Measurements from ENCODE around the gene KCNAB2.

Gene KCNAB2

GRCh38 chr1:6110326-6110725, 64.6 kb downstream of the KCNAB2 start:
- TF ChIP-seq Cebpa-rat (IDR thresholded peaks at IDR 0.05), result no peak
- no peaks in the 10 kb centered on the region for H3K27me3 ChIP-seq
- no peaks in the 10 kb centered on the region for H4K20me1 ChIP-seq
- no peak overlapping the region for H3K9ac ChIP-seq
- H3K4me3 ChIP-seq, result no peak overlapping the region
- H3K9me3 ChIP-seq, result peaks cover 4% of the 10 kb centered on the region; the same call in 1 of the 2 replicates
- H3K4me2 ChIP-seq, result no peak overlapping the region
- no peak overlapping the region for H3K27ac ChIP-seq
- H3K36me3 ChIP-seq, result no peaks in the 10 kb centered on the region
- H3K4me1 ChIP-seq, result peaks cover 40% of the 10 kb centered on the region

GRCh38 chr1:6111571-6111970, 65.9 kb downstream of the KCNAB2 start:
- Histone ChIP-seq H3K9ac (no peak overlapping the region), H3K27me3 (no peaks in the 10 kb centered on the region), H3K4me3 (no peak overlapping the region), H3K4me1 (peaks cover 40% of the 10 kb centered on the region), H3K27ac (no peak overlapping the region), H4K20me1 (no peaks in the 10 kb centered on the region), H3K4me2 (no peak overlapping the region), H3K9me3 (peaks cover 9% of the 10 kb centered on the region), H3K36me3 (no peaks in the 10 kb centered on the region)
- no peak for TF ChIP-seq Cebpa-rat (IDR thresholded peaks at IDR 0.05)

GRCh38 chr1:6111991-6112689, 66.5 kb downstream of the KCNAB2 start:
- Histone ChIP-seq H3K4me2 (peak overlapping the region; percentile 61), H3K36me3 (no peaks in the 10 kb centered on the region), H3K27me3 (no peaks in the 10 kb centered on the region), H4K20me1 (no peaks in the 10 kb centered on the region), H3K9me3 (peaks cover 9% of the 10 kb centered on the region), H3K27ac (peak overlapping the region; percentile 35; the same call in 1 of the 2 replicates), H3K9ac (no peak overlapping the region), H3K4me1 (peaks cover 40% of the 10 kb centered on the region), H3K4me3 (no peak overlapping the region)
- no peak for TF ChIP-seq Cebpa-rat (IDR thresholded peaks at IDR 0.05)

- H3K9ac ChIP-seq, result no peak overlapping the region
- H3K4me3 ChIP-seq, result no peak overlapping the region
- H3K4me1 ChIP-seq, result peaks cover 40% of the 10 kb centered on the region
- peak overlapping the region; percentile 35; the same call in 1 of the 2 replicates for H3K27ac ChIP-seq
- no peaks in the 10 kb centered on the region for H4K20me1 ChIP-seq
- H3K4me2 ChIP-seq, result peak overlapping the region; percentile 61
- H3K9me3 ChIP-seq, result peaks cover 14% of the 10 kb centered on the region
- no peaks in the 10 kb centered on the region for H3K27me3 ChIP-seq
- no peaks in the 10 kb centered on the region for H3K36me3 ChIP-seq
- no peak for TF ChIP-seq Cebpa-rat (IDR thresholded peaks at IDR 0.05)
These were observed 67.0 kb downstream of the KCNAB2 start for GRCh38 chr1:6112690-6113005.

- no peaks in the 10 kb centered on the region for H4K20me1 ChIP-seq
- peaks cover 40% of the 10 kb centered on the region for H3K4me1 ChIP-seq
- H3K9me3 ChIP-seq, result peaks cover 19% of the 10 kb centered on the region
- H3K4me3 ChIP-seq, result no peak overlapping the region
- no peak overlapping the region for H3K9ac ChIP-seq
- no peak for TF ChIP-seq Cebpa-rat (IDR thresholded peaks at IDR 0.05)
- no peaks in the 10 kb centered on the region for H3K27me3 ChIP-seq
- peak overlapping the region; percentile 61 for H3K4me2 ChIP-seq
- peak overlapping the region; percentile 35; the same call in 1 of the 2 replicates for H3K27ac ChIP-seq
- H3K36me3 ChIP-seq, result no peaks in the 10 kb centered on the region
These were observed 67.4 kb downstream of the KCNAB2 start for GRCh38 chr1:6113116-6113515.

- no peak for TF ChIP-seq Cebpa-rat (IDR thresholded peaks at IDR 0.05)
- H3K4me3 ChIP-seq, result no peak overlapping the region
- peaks cover 39% of the 10 kb centered on the region for H3K4me1 ChIP-seq
- no peaks in the 10 kb centered on the region for H3K36me3 ChIP-seq
- no peak overlapping the region for H3K9ac ChIP-seq
- H3K27me3 ChIP-seq, result no peaks in the 10 kb centered on the region
- peak overlapping the region; percentile 61; the same call in 1 of the 2 replicates for H3K4me2 ChIP-seq
- no peaks in the 10 kb centered on the region for H4K20me1 ChIP-seq
- H3K9me3 ChIP-seq, result peaks cover 24% of the 10 kb centered on the region
- H3K27ac ChIP-seq, result 0 out of 2 replicates have a peak overlapping the region, but pooled peaks have one; percentile 35
These were observed 68.1 kb downstream of the KCNAB2 start for GRCh38 chr1:6113745-6114144.

GRCh38 chr1:6116137-6116536, 70.4 kb downstream of the KCNAB2 start:
- H3K4me1 ChIP-seq, result peaks cover 30% of the 10 kb centered on the region
- no peak overlapping the region for H3K27ac ChIP-seq
- no peak for TF ChIP-seq Cebpa-rat (IDR thresholded peaks at IDR 0.05)
- no peaks in the 10 kb centered on the region for H3K27me3 ChIP-seq
- H3K9ac ChIP-seq, result no peak overlapping the region
- H3K9me3 ChIP-seq, result peaks cover 24% of the 10 kb centered on the region
- no peak overlapping the region for H3K4me3 ChIP-seq
- no peaks in the 10 kb centered on the region for H4K20me1 ChIP-seq
- H3K36me3 ChIP-seq, result no peaks in the 10 kb centered on the region
- H3K4me2 ChIP-seq, result no peak overlapping the region

- Histone ChIP-seq H3K9me3 (peaks cover 24% of the 10 kb centered on the region), H3K27me3 (no peaks in the 10 kb centered on the region), H3K4me1 (peaks cover 25% of the 10 kb centered on the region), H4K20me1 (no peaks in the 10 kb centered on the region), H3K36me3 (no peaks in the 10 kb centered on the region), H3K4me2 (no peak overlapping the region), H3K4me3 (no peak overlapping the region), H3K27ac (no peak overlapping the region), H3K9ac (no peak overlapping the region)
- TF ChIP-seq Cebpa-rat (IDR thresholded peaks at IDR 0.05), result no peak
These were observed 71.4 kb downstream of the KCNAB2 start for GRCh38 chr1:6117064-6117463.

GRCh38 chr1:6117624-6118023, 71.9 kb downstream of the KCNAB2 start:
- no peak for TF ChIP-seq Cebpa-rat (IDR thresholded peaks at IDR 0.05)
- H3K4me2 ChIP-seq, result no peak overlapping the region
- peaks cover 24% of the 10 kb centered on the region for H3K9me3 ChIP-seq
- H4K20me1 ChIP-seq, result no peaks in the 10 kb centered on the region
- H3K27ac ChIP-seq, result no peak overlapping the region
- H3K9ac ChIP-seq, result no peak overlapping the region
- no peaks in the 10 kb centered on the region for H3K36me3 ChIP-seq
- H3K4me3 ChIP-seq, result no peak overlapping the region
- H3K27me3 ChIP-seq, result no peaks in the 10 kb centered on the region
- H3K4me1 ChIP-seq, result peaks cover 19% of the 10 kb centered on the region

GRCh38 chr1:6118415-6118814, 72.7 kb downstream of the KCNAB2 start:
- peaks cover 18% of the 10 kb centered on the region for H3K4me1 ChIP-seq
- H3K9me3 ChIP-seq, result peaks cover 24% of the 10 kb centered on the region
- no peak overlapping the region for H3K9ac ChIP-seq
- no peaks in the 10 kb centered on the region for H3K27me3 ChIP-seq
- TF ChIP-seq Cebpa-rat (IDR thresholded peaks at IDR 0.05), result no peak
- no peak overlapping the region for H3K27ac ChIP-seq
- H3K4me3 ChIP-seq, result no peak overlapping the region
- H3K36me3 ChIP-seq, result no peaks in the 10 kb centered on the region
- H4K20me1 ChIP-seq, result no peaks in the 10 kb centered on the region
- no peak overlapping the region for H3K4me2 ChIP-seq
